AG04449 (cell line): Measurements from ENCODE around the gene USP40.
A peak's percentile ranks its signal among the peaks of the same experiment; 100 is the strongest.

ENCODE experiments used
- CTCF ChIA-PET: fragments of 350-600 bp; formaldehyde crosslinking; extraction: SDS; loops from one replicate; lab custom pipeline; 2021; ENCODE audit warnings: antibody characterized with exemption; lab: Yijun Ruan, JAX
- POLR2A ChIA-PET: fragments of 400-600, 350-600 bp; formaldehyde crosslinking; extraction: SDS; loops from one replicate; lab custom pipeline; 2020; ENCODE audit warnings: antibody characterized with exemption, inconsistent platforms; lab: Yijun Ruan, JAX
- DNase-seq: peaks from one replicate; pipeline ENCODE4 v3.0.0-alpha.2; 2010; ENCODE audit warnings: low read depth, low spot score
- H3K4me3 ChIP-seq: 2 replicates; pipeline ENCODE4 v1.5.1; 2011; ENCODE audit warnings: low read depth, mild to moderate bottlenecking, control low read depth, low read length
- TF ChIP-seq, protein P1 (sequence below): IDR thresholded peaks from one replicate; pipeline ENCODE4 v1.5.1; 2011; ENCODE audit warnings: mild to moderate bottlenecking, moderate library complexity, low read length, control low read depth, inconsistent platforms; ENCODE audit not compliant: insufficient read depth; ENCODE audit errors: missing control alignments

USP40 gene

DNA sequence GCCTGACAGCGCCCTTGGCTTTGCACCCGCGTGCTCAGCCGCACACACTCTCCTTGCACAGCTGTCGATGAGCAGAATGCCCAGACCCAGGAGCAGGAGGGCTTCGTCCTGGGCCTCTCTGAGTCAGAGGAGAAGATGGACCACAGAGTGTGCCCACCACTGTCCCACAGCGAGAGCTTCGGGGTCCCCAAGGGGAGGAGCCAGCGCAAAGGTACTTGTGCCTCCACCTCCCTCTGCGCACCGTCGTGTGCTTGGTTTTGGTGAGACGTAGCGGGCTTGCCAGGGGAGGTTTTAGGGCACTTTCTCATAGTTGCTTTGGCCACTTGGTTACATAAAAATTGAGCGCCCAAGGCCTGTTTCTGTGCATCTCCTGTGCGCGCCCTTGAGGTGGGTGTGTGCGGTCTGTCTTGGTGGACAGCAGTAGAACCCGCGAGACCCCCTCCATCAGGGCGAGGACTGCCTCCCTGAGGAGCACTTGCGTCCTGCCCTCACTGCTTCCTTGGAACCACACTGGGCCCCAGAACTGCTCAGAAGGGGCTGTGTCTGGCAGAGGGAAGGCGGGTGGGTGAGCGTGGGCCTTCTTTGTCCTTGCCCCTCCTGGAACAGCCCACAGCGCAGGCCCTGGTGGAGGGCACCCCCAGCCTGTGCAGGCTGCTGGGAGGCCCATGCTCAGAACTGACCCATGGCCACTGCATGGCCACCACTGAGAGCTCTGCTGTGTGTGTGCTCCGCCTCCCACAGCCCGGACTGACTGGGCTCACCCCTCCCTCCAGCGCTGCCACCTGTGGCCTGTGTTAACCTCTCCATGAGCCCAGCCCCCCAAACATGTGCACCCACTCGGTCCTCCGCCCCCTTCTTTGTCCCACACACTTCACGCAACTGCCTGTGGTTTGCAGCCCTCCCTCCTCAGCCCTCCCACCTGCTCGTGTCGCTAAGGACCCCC is 116.4 kb downstream of the USP40 start:
- CTCF ChIA-PET, result interaction anchor here (0.9 to 6.1 kb wide), 9 partner anchors 12 to 383 kb away, joined by 3 to 55 read pairs (median 5); partner anchors contain the start of gene UGT1A5
- no peak overlapping the region for H3K4me3 ChIP-seq
- DNase-seq, result no peak
- POLR2A ChIA-PET, result no interaction called here
- TF ChIP-seq, protein P1, sequence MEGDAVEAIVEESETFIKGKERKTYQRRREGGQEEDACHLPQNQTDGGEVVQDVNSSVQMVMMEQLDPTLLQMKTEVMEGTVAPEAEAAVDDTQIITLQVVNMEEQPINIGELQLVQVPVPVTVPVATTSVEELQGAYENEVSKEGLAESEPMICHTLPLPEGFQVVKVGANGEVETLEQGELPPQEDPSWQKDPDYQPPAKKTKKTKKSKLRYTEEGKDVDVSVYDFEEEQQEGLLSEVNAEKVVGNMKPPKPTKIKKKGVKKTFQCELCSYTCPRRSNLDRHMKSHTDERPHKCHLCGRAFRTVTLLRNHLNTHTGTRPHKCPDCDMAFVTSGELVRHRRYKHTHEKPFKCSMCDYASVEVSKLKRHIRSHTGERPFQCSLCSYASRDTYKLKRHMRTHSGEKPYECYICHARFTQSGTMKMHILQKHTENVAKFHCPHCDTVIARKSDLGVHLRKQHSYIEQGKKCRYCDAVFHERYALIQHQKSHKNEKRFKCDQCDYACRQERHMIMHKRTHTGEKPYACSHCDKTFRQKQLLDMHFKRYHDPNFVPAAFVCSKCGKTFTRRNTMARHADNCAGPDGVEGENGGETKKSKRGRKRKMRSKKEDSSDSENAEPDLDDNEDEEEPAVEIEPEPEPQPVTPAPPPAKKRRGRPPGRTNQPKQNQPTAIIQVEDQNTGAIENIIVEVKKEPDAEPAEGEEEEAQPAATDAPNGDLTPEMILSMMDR, result no peak

DNA sequence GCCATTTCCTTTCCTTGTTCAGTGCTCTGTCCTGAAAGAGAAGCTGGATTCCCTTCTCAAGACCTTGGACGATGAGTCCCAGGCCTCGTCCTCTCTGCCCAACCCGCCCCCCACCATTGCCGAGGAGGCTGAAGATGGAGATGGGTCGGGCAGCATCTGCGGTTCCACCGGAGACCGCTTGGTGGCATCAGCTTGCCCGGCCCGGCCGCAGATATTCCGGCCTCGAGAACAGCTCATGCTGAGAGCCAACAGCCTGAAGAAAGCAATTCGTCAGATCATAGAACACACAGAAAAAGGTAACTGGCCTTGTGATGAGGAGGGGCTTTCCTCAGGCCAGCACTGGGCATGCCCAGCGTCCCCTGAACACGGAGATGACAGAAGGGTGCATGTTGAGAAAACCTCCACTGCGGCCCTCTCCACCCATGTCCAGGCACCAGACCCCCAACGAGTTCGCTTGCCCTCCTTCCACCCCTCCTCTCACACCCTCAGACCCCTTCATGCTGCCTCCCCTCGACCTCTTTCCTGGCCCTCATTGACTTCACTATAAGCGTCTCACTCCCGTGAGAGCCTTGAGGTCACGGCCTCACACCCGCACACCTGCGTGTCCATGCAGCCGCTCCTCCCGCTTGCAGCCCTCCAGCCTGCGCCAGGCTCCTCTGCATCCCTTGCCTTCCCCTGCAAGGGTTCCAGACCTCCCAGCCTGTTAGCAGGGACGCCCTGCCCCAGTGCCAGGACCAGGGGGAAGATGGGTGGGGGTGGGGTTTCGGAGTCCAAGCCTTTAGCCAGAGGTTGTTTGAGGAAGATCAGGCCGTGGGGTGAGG is 117.3 kb downstream of the USP40 start:
- ChIA-PET CTCF (interaction anchor here (0.6 to 6.1 kb wide), 33 partner anchors 10 to 1667 kb away, joined by 3 to 55 read pairs (median 4); partner anchors contain the start of genes UGT1A5 and UGT1A7), POLR2A (no interaction called here)
- no peak for DNase-seq
- TF ChIP-seq, protein P1, result peak; percentile 84
- no peak overlapping the region for H3K4me3 ChIP-seq

DNA sequence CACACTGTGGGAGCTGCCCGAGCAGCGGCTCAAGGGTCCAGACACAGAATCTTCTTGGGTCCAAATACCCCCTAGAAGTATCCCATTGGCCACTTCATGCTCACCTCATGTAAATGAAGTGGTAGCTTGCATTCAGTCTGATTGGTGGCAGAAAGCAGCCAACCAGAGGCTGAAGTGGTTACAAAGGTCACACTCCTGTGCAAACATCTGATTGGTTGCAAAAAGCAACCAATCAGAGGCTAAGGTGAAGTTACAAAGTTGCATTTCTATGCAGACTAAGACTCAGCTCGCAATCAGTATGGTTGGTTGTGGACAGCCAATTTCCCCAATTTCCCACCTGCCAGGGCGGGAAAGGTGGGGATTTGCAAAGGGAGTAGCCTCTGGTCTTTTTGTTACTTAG is 118.0 kb downstream of the USP40 start:
- no peak for DNase-seq
- ChIA-PET CTCF (interaction anchor here (0.7 to 6.1 kb wide), 33 partner anchors 10 to 1668 kb away, joined by 3 to 55 read pairs (median 4); partner anchors contain the start of genes UGT1A5 and UGT1A7), POLR2A (no interaction called here)
- no peak overlapping the region for H3K4me3 ChIP-seq
- TF ChIP-seq, protein P1, result no peak

DNA sequence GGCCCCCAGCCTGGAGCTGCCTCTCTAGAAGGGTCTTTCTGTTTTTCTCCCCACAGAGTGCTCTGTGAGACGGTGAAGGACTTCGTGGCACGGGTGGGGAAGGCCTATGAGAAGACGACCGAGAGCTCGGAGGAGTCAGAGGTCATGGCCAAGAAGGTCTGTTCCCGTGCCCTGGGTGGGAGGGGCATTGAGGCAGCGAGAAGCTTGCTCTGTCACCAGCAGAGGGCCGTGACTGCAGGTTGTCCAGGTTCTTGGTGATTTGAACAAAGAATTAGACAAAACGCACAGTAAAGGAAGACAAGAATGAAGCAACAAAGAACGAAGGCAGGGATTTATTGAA is 118.4 kb downstream of the USP40 start:
- CTCF ChIA-PET, result interaction anchor here (0.7 to 6.1 kb wide), 32 partner anchors 11 to 1668 kb away, joined by 3 to 55 read pairs (median 4); partner anchors contain the start of genes UGT1A5 and UGT1A7
- DNase-seq, result no peak
- POLR2A ChIA-PET, result no interaction called here
- TF ChIP-seq, protein P1, result peak; percentile 14
- H3K4me3 ChIP-seq, result no peak overlapping the region

DNA sequence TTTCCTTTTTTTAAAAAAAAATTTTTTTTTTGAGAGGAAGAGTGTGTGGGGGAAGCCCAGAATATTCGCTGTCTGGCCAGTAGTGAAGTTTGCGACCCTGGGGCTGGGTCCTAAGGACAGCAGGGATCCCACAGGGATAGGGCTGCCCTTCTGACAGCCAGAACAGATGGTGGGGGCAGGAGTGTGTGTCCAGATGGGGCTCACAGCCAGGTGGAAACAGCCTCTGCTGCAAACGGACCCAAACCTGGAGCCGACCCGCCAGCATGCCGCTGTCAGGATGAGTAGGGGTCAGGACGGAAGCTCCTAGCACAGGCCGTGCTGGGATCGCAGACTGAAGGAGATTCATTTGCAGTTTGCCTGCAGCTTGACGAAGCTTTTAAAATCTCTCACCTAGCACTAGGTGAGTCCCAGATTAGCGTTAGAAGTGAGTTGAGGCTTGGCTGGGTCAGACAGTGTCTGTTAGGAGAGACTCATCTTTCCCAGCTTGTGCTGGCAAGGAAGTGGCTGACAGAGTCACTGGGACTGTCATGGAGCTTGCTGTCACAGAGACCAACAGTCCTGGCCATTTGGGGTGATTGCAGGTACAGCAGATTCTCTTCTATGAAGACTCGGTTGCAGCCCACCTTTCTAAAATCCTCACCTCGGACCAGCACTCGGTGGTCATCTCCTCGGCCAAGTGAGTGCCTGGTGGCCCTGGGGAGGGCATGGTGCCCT is 118.9 kb downstream of the USP40 start:
- no peak overlapping the region for H3K4me3 ChIP-seq
- no peak for DNase-seq
- TF ChIP-seq, protein P1, result no peak
- ChIA-PET CTCF (interaction anchor here (0.7 to 6.1 kb wide), 28 partner anchors 10 to 1669 kb away, joined by 3 to 55 read pairs (median 4); partner anchors contain the start of genes UGT1A5 and UGT1A7), POLR2A (no interaction called here)
